ENCODE results near the gene YIPF4.
"Not testable (repeated sequence)": the region's sequence is repeated elsewhere in the genome, so short reads cannot be mapped to it uniquely, and the experiment has no call there.

The YIPF4 gene

DNA sequence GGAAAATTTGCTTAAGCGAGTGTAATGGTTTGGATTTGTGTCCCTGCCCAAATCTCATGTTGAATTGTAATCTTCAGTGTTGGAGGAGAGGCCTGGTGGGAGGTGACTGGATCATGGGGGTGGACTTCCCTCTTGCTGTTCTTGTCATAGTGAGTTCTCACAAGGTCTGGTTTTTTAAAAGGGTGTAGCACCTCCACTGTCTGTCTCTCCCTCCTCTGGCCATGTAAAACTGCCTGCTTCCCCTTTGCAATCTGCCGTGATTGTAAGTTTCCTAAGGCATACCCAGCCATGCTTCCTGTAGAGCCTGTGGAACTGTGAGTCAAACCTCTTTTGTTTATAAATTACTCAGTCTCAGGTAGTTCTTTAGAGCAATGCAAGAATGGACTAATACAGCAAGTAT lies 6.6 kb downstream of the YIPF4 start:
- DNase-seq (ENCODE audit: low spot score): no peak
- TF ChIP-seq, protein P1, sequence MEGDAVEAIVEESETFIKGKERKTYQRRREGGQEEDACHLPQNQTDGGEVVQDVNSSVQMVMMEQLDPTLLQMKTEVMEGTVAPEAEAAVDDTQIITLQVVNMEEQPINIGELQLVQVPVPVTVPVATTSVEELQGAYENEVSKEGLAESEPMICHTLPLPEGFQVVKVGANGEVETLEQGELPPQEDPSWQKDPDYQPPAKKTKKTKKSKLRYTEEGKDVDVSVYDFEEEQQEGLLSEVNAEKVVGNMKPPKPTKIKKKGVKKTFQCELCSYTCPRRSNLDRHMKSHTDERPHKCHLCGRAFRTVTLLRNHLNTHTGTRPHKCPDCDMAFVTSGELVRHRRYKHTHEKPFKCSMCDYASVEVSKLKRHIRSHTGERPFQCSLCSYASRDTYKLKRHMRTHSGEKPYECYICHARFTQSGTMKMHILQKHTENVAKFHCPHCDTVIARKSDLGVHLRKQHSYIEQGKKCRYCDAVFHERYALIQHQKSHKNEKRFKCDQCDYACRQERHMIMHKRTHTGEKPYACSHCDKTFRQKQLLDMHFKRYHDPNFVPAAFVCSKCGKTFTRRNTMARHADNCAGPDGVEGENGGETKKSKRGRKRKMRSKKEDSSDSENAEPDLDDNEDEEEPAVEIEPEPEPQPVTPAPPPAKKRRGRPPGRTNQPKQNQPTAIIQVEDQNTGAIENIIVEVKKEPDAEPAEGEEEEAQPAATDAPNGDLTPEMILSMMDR (IDR thresholded peaks at IDR 0.05; ENCODE audit: extremely low read depth, missing control alignments): no peak

DNA sequence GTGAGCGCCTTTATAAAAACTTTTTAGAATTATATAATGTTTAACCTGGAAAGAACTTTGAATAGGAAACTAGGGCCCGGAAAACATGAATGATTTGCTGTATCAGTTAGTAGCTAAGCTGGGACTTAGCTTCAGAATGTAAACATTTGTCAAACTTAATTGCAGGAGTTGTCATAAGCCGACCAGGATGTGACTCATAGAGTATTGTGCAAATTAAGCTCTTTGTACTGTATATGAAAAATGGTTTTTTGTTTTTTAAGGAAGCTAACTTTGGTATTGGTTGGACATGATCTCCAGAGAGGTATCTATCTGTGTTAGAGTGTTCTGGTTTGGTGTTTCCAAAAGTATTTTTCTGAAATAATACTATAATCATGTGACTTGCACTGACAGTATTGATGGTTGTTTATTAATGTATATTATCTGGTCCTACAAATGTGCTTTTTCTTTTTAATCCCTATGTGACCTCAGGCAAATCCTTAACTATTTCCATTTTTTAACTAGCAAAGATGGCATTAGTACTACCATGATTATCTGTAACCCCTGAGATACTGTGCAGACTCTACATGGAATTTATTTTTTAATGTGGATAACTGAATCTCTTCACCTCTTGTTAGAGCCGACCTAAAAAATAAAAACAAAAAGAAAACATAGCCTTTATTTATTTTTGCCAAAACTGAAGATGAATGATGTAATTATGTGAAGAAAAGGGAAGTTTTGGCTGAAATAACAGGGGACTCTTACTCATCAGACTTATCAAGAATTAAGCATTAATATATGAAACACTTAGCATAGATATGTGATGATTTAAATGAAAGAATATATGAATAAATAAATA lies 11.7 kb downstream of the YIPF4 start:
- TF ChIP-seq, protein P1 (IDR thresholded peaks at IDR 0.05; ENCODE audit: extremely low read depth, missing control alignments): no peak
- no peak for DNase-seq (ENCODE audit: low spot score)

DNA sequence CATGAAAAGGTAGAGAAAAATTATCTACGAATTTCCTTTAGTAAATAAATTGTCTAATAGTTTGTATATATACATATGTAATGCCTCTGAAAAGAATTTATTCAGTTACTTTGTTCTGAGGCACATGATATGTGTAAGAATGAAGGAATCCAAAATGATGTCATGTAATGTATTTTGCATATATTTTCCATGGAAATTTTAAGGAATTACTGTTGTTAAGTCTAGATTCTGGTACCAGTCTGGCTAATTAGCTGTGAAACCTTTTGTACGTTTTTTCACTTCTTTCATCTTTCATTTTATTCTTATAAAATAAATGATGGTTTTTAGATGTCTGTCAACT lies 12.3 kb downstream of the YIPF4 start:
- no peak for DNase-seq (ENCODE audit: low spot score)

DNA sequence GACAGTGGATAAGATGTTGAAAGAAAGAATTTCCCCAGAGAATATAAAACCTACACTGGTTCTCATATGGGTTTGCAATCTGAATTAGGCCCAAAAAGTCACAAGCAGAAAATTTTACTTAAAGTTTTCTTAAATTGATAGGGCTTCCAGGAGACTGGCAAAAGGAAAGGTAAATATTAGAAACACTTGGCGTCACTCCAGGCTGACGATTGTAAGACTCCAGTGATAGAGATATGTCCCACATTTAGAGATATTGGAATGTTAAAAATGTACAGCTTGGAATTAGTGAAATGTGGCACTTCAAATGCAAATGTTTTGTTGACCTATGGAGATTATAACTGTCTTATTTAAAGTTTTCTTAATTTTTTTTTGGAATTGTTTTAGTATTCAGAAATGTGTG lies 14.0 kb downstream of the YIPF4 start:
- no peak for DNase-seq (ENCODE audit: low spot score)
- TF ChIP-seq, protein P1 (IDR thresholded peaks at IDR 0.05; ENCODE audit: extremely low read depth, missing control alignments): no peak

More for the DNA sequence above, 12.3 kb downstream of the YIPF4 start:
- TF ChIP-seq, protein P1 (IDR thresholded peaks at IDR 0.05; ENCODE audit: extremely low read depth, missing control alignments): no peak

DNA sequence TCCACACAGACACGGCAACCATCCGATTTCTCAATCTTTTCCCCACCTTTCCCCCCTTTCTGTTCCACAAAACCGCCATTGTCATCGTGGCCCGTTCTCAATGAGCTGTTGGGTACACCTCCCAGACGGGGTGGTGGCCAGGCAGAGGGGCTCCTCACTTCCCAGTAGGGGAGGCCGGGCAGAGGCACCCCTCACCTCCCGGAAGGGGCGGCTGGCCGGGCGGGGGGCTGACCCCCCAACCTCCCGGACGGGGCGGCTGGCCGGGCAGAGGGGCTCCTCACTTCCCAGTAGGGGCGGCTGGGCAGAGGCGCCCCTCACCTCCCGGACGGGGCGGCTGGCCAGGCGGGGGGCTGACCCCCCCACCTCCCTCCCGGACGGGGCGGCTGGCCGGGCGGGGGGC lies 15.8 kb downstream of the YIPF4 start:
- DNase-seq (ENCODE audit: low spot score): not testable (repeated sequence)

DNA sequence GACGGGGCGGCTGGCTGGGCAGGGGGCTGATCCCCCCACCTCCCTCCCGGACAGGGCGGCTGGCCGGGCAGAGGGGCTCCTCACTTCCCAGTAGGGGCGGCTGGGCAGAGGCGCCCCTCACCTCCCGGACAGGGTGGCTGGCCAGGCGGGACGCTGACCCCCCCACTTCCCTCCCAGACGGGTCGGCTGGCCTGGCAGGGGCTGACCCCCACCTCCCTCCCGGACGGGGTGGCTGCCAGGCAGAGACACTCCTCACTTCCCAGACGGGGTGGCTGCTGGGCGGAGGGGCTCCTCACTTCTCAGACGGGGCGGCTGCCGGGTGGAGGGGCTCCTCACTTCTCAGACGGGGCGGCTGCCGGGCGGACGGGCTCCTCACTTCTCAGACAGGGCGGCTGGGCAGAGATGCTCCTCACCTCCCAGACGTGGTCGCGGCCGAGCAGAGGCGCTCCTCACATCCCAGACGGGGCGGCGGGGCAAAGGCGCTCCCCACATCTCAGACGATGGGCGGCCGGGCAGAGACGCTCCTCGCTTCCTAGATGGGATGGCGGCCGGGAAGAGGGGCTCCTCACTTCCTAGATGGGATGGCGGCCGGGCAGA lies 16.4 kb downstream of the YIPF4 start:
- not testable (repeated sequence) for DNase-seq (ENCODE audit: low spot score)

DNA sequence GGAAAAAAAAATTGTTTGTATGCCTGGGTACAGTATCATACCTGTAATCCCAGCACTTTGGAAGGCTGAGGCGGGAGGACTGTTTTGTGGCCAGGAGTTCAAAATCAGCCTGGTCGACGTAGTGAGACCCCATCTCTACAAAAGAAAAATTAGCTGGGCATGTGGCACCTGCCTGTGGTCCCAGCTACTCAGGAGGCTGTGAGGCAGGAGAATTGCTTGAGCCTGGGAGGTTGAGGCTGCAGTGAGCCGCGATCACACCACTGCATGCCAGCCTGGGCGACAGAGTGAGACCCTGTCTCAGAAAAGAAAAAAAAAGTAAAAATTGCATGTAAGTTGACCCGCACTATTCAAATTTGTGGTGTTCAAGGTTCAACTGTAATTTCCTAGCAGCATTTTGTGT lies 32.9 kb downstream of the YIPF4 start:
- no peak for DNase-seq (ENCODE audit: low spot score)
- TF ChIP-seq, protein P1 (IDR thresholded peaks at IDR 0.05; ENCODE audit: extremely low read depth, missing control alignments): no peak

DNA sequence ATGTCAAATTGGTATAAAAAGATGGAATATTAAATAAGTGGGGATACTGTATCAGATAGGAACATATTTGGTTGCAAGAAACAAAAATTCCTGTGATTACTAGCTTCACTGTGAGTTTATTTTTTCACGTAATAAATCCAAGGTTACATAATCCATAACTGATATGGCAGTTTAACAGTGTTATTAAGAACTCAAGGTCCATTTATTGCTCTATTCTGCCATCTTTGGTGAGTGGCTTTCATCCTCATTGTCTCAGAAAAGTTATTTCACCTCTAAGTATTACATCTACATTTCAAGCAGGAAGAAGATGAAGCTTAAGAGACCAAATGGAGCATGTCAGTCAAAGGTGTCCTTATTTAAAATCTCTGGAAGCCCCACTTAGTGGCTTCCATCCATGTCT lies 37.2 kb downstream of the YIPF4 start:
- TF ChIP-seq, protein P1 (IDR thresholded peaks at IDR 0.05; ENCODE audit: extremely low read depth, missing control alignments): no peak
- no peak for DNase-seq (ENCODE audit: low spot score)

DNA sequence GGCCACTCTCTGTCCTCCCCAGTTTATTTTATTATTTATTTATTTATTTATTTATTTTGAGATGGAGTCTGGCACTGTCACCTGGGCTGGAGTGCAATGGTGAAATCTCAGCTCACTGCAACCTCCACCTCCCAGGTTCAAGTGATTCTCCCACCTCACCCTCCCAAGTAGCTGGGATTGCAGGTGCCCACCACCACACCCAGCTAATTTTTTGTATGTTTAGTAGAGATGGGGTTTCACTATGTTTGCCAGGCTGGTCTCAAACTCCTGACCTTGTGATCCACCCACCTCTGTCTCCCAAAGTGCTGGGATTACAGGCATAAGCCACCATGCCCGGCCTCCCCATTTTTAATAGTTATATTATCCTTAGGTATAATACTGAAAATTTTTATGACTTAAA lies 51.0 kb downstream of the YIPF4 start:
- DNase-seq (ENCODE audit: low spot score): not testable (repeated sequence)

DNA sequence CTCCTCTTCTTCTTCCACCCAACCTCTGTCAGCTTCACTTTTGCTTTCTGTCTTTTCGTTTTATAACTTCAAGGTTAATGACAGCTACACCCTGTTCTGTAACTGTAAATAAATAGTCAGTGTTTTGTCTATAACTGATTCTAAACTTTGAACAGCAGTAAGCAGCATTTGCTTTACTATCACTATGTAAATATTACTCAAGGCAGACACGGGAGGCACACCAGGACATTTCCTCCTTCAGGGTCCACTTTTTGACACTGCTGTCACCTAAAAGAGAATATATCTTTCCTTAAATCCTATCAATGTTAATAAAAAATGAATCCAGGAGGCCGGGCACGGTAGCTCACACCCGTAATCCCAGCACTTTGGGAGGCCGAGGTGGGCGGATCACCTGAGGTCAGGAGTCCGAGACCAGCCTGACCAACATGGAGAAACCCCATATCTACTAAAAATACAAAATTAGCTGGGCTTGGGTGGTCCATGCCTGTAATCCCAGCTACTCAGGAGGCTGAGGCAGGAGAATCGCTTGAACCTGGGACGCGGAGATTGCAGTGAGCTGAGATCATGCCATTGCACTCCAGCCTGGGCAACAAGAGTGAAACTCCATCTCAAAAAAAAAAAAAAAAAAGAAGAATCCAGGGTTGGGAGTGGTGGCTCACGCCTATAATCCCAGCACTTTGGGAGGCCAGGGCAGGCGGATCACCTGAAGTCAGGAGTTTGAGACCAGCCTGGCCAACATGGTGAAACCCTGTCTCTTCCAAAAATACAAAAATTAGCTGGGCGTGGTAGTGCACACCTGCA lies 51.7 kb downstream of the YIPF4 start:
- not testable (repeated sequence) for DNase-seq (ENCODE audit: low spot score)

Data from GM20000 (cell line).